ENCODE results near the gene LRRC59. TPM values are rescaled to one million over a fixed set of nuclear protein-coding genes. Genes with fewer than 3 reads are reported as not detected.

The LRRC59 gene
- polyA plus RNA-seq, 6 donors from 2014 or later: 15.4 to 29.2 (median 20.0) TPM

DNA sequence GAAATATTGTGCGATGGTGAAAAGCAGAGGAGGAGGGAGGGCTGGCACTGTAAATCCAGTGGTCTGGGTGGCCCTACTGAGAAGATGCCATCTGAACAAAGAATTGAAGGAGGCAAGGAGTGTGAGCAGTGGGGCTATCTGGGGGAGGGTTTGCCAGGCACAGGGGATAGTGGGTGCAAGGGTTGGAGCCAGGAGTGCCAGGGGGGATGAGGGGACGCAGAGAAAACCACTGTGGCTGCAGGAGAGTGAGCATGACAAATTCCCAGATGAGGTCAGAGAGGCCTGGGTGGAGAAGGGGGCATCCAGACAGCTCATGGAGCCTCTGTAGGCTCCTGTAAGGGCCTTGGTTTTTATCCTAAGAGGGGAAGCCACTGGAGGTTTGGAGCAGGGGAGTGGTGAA is 46.6 kb downstream of the LRRC59 start:
- Mint-ChIP-seq H3K4me1 (peaks cover 44 to 52% (median 49%) of the 10 kb centered on the region in 3 donors), H3K36me3 (no peaks in the 10 kb centered on the region), H3K9me3 (no peaks in the 10 kb centered on the region), H3K27ac (peak overlapping the region in 1 of 6 donors; percentile 89), H3K27me3 (no peaks in the 10 kb centered on the region), H3K4me3 (peak overlapping the region in 1 of 8 donors; percentile 22)
- ATAC-seq (ENCODE audit: low read depth in 2 of 2): no peak
- no peak for DNase-seq

DNA sequence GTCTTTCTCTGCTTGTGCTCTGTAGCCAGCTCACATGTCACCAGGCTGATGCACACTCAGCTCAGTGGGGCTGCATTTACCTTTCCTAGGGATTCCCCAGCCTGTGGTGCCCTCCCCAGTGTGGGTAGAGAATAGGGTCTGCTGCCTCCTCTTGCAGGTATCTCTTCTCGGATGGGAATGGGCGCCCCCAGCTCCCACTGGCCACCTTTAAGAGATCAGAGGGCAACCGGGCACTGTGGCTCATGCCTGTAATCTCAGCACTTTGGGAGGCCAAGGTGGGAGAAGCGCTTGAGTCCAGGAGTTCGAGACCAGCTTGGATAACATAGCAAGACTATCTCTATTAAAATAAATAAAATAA is 48.1 kb downstream of the LRRC59 start:
- H3K4me3 Mint-ChIP-seq: peak overlapping the region in 4 of 8 donors; percentile 9 to 80 (median 40)

GRCh38 chr17:50348522-50349242 is 48.6 kb downstream of the LRRC59 start:
- Mint-ChIP-seq H3K27ac (peak overlapping the region in 3 of 6 donors; percentile 33 to 77 (median 49)), H3K9me3 (no peaks in the 10 kb centered on the region), H3K4me3 (peak overlapping the region in 7 of 8 donors; percentile 9 to 95 (median 62)), H3K4me1 (peaks cover 51 to 63% (median 54%) of the 10 kb centered on the region in 3 donors), H3K36me3 (no peaks in the 10 kb centered on the region), H3K27me3 (no peaks in the 10 kb centered on the region)
- no peak for ATAC-seq (ENCODE audit: low read depth in 2 of 2)
- DNase-seq: no peak

More for the DNA sequence above, 48.1 kb downstream of the LRRC59 start:
- Mint-ChIP-seq H3K4me1 (peaks cover 51 to 63% (median 54%) of the 10 kb centered on the region in 3 donors), H3K9me3 (no peaks in the 10 kb centered on the region), H3K27me3 (no peaks in the 10 kb centered on the region), H3K36me3 (no peaks in the 10 kb centered on the region), H3K27ac (peak overlapping the region in 4 of 6 donors; percentile 33 to 77 (median 62))
- ATAC-seq (ENCODE audit: low read depth in 2 of 2) (no peak), DNase-seq (no peak)

DNA sequence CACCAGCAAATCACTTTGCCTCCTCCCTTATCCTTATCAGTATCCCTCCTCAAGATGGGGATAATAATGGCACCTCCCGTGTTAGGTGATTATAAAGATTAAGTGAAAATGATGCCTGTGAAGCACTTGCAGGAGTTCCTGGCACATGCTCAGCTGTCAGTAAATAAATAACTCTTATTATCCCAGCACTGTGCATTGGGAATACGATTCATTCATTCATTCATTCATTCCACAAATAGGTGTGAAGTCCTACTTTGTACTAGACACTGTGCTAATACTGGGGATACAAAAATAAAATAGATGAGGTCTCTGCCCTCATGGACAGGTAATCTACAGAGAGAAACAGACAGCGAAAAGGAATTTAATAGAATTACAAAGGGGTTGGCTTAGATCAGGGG is 49.4 kb downstream of the LRRC59 start:
- Mint-ChIP-seq H3K9me3 (no peaks in the 10 kb centered on the region), H3K4me1 (peaks cover 45 to 63% (median 54%) of the 10 kb centered on the region in 3 donors), H3K4me3 (peak overlapping the region; percentile 72 to 95 (median 82)), H3K27me3 (no peaks in the 10 kb centered on the region), H3K27ac (peak overlapping the region in 2 of 6 donors; percentile 74 to 80), H3K36me3 (no peaks in the 10 kb centered on the region)
- no peak for DNase-seq
- no peak for ATAC-seq (ENCODE audit: low read depth in 2 of 2)

DNA sequence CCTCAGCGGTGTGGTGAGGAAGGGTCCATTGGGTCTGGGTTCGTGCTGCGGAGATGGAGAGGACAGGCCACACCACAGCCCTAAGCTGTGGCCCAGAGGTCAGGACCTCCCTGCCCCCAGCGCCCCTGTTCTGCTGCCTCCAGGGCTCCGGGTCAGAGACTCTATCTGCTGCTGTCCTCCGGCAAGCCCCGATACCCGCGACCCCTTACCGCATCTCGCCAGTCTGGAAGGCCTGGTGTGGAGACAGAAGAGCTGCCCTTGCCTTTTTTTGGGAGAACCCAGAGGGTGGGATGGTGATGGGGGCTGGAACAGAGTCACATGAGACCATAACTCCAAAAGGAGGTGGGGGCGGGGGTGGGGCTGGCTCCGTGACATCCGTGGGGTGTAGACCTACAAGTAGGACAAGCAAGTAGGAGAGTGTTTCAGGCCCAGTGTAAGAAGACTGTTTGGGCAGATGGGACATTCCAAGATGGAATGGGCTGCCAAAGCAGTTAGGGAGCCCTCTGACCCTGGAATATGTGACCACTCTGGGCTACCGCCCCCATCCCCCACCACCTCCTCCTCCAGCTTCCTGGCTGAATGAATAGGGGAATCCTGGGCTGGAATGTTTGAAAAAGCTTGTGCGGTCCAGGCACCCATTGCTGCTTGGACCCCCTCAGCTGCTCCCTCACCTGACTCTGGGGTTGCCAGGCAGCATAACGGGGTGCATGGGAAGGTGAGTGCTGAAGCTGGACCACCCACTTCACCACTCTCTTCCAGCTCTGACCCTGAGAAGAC is 50.0 kb downstream of the LRRC59 start:
- H3K9me3 Mint-ChIP-seq: no peaks in the 10 kb centered on the region
- peaks cover 43 to 60% (median 50%) of the 10 kb centered on the region in 3 donors for H3K4me1 Mint-ChIP-seq
- ATAC-seq (ENCODE audit: low read depth in 2 of 2) (no peak), DNase-seq (no peak)
- H3K27me3 Mint-ChIP-seq: no peaks in the 10 kb centered on the region
- peak overlapping the region in 4 of 6 donors; percentile 47 to 81 (median 72) for H3K27ac Mint-ChIP-seq
- H3K36me3 Mint-ChIP-seq: no peaks in the 10 kb centered on the region
- H3K4me3 Mint-ChIP-seq: peak overlapping the region; percentile 80 to 95 (median 89)

DNA sequence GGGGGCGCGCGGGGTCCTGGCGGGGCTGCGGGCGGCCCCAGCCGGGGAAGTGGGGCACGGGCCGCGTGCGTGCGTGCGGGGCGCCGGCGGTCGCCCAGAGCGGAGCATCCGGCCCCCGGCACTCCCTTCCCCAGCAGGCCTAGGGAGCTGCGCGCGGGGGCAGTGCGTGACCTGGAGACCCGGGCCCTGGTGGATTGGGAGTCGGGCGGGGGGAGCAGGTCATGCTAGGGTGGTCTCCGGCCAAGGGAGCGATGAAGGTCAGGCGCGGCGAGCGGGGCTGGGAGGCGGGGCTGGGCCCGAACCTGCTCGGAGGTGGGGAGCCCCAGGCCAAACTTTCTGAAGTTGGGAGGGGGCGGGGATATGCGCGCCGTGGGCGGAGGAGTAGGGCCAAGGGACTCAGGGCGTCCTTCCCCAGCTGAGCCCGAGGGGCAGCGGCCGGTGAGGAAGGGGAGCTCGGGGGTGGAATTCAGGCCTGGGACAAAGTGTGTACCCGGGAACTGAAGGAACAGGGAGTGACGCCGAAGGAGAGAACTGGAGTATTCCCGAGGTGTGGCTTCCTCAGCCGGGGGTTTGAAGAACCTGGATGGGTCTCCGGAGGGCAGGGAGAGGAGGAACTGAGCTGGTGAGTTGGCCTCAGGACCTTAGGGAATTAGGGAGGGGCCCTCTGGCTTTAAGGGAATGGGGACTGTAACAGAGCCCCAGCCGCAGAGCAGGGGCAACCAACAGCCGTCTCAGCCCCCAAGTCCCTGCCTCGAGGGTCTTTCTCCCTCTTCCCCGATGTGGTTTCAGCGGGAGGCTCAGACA is 50.8 kb downstream of the LRRC59 start:
- peaks cover 37 to 54% (median 44%) of the 10 kb centered on the region in 3 donors for H3K4me1 Mint-ChIP-seq
- H3K27me3 Mint-ChIP-seq: no peaks in the 10 kb centered on the region
- peak overlapping the region; percentile 7 to 84 (median 72) for H3K27ac Mint-ChIP-seq
- no peaks in the 10 kb centered on the region for H3K9me3 Mint-ChIP-seq
- H3K4me3 Mint-ChIP-seq: peak overlapping the region; percentile 80 to 95 (median 90)
- DNase-seq: no peak
- peak; percentile 63 to 66 for ATAC-seq (ENCODE audit: low read depth in 2 of 2)
- H3K36me3 Mint-ChIP-seq: no peaks in the 10 kb centered on the region

- H3K9me3 Mint-ChIP-seq: no peaks in the 10 kb centered on the region
- peak within 1 kb of the TSS; percentile 49 to 95 (median 87) for H3K27ac Mint-ChIP-seq
- no peaks in the 10 kb centered on the region for H3K36me3 Mint-ChIP-seq
- peaks cover 30 to 48% (median 38%) of the 10 kb centered on the region in 3 donors for H3K4me1 Mint-ChIP-seq
- DNase-seq (peak; percentile 92), ATAC-seq (ENCODE audit: low read depth in 2 of 2) (peak; percentile 91 to 92)
- H3K4me3 Mint-ChIP-seq: peak within 1 kb of the TSS; percentile 80 to 97 (median 91)
- no peaks in the 10 kb centered on the region for H3K27me3 Mint-ChIP-seq
These were observed 51.7 kb downstream of the LRRC59 start, which contains the start of gene XYLT2 for GRCh38 chr17:50345432-50346312. XYLT2 (plus strand) TSS chr17:50346126; CDS start chr17:50346141, 15 bp downstream.

DNA sequence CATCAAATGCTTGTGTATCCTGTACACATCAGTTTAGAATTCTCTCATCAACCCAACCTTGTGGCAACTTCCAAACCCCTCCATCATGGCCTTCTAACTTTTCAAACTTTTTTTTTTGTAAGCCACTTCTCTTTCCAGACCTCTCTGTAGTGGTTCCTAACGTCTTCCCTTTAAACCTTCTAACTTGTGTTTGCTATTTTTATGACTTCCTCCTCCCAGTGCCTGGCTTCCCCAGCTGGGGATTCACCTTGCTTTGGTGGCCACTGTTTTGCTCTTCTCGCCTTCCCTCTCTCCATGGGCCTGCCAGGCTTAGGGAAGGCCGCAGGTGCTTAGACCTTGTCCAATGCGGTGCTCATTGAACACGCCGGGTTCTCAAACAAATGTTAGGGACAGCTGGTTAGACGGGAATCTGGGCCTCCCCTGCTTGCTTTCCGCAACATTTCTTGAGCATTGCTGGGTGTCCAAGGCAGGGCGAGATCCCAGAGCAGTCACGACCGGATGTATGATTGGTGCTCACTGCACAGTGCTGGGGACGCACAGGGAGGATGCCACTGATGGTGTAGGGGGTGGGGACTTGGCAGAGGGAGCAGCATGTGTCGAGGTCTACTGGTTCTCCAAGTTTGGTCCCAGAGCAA is 52.5 kb downstream of the LRRC59 start:
- DNase-seq: no peak

DNA sequence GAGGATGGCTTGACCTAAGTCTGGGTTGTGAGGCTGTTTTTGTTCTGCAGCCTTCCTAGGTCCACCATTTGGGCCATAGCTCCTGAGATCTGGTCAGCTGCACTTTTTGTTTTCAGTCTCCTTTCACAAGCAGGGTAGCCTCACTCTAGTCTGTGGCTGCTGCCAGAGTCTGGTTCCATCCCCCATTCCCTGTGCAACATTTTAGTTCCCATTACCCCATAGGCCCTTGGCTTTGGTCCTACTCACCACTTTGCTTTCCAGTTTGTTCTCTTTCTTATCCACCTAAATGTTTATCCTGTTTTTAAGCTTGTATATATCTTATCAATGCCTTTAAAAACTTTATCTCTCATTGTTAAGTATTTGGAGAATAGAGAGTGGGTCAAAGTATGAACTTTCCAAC is 57.9 kb downstream of the LRRC59 start:
- H3K4me1 Mint-ChIP-seq: no peaks in the 10 kb centered on the region
- H3K27ac Mint-ChIP-seq: peak overlapping the region in 1 of 6 donors; percentile 49
- H3K36me3 Mint-ChIP-seq: peaks cover 0 to 20% of the 10 kb centered on the region in 2 donors
- H3K4me3 Mint-ChIP-seq: no peak overlapping the region
- DNase-seq (no peak), ATAC-seq (ENCODE audit: low read depth in 2 of 2) (no peak)
- H3K27me3 Mint-ChIP-seq: peaks cover 0 to 16% (median 4%) of the 10 kb centered on the region in 3 donors
- peaks cover 4 to 17% (median 13%) of the 10 kb centered on the region in 7 donors for H3K9me3 Mint-ChIP-seq

More for the DNA sequence above, 52.5 kb downstream of the LRRC59 start:
- no peak for ATAC-seq (ENCODE audit: low read depth in 2 of 2)
- H3K27me3 Mint-ChIP-seq: peaks cover 0 to 8% (median 0%) of the 10 kb centered on the region in 3 donors
- peaks cover 0 to under 1% of the 10 kb centered on the region in 2 donors for H3K36me3 Mint-ChIP-seq
- peak overlapping the region in 4 of 6 donors; percentile 16 to 84 (median 56) for H3K27ac Mint-ChIP-seq
- H3K4me3 Mint-ChIP-seq: peak overlapping the region; percentile 79 to 91 (median 83)
- H3K9me3 Mint-ChIP-seq: no peaks in the 10 kb centered on the region
- H3K4me1 Mint-ChIP-seq: peaks cover 27 to 45% (median 35%) of the 10 kb centered on the region in 3 donors

DNA sequence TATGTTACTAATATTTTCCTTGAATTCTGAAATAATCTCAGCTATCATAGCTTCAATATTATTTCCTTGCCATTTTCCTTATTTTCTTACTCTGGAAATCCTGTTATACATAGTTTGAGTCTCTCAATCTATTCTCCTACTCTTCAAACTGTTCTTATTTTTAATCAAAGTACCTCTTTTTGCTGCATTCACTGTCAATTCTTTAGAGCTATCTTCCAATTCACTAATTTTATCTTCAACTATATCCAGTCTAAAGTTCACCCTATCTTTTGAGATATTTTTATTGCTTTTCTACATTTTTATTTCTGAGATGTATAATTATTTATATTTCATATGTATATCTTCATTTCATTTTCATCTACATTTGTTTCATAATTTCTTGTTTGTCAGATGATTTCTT is 58.7 kb downstream of the LRRC59 start:
- Mint-ChIP-seq H3K9me3 (peaks cover 4 to 17% (median 13%) of the 10 kb centered on the region in 7 donors), H3K27ac (no peak overlapping the region), H3K4me3 (no peak overlapping the region), H3K36me3 (peaks cover 0 to 20% of the 10 kb centered on the region in 2 donors), H3K4me1 (peaks cover 0 to 3% (median 2%) of the 10 kb centered on the region in 3 donors), H3K27me3 (peaks cover 4 to 20% (median 5%) of the 10 kb centered on the region in 3 donors)
- ATAC-seq (ENCODE audit: low read depth in 2 of 2): no peak
- DNase-seq: no peak

DNA sequence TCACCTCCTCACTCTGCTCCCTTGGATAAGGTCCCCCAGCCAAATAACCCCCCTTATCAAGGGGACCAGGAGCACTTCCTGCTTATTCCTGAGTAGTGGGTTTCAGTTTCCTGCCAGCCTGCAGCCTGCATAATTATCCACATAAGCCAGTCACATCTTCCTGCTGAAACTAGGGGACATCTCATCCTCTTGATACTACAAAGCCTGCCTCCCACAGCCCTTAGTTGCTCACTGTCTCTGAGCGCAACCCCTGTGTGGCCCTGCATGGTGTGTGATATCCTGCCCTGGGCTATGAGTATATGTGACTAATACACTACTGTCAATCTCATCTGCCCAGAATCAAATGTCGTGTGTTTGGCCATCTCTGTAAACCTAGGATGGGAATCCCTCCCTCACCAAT is 59.4 kb downstream of the LRRC59 start:
- Mint-ChIP-seq H3K27me3 (peaks cover 4 to 26% (median 11%) of the 10 kb centered on the region in 3 donors), H3K36me3 (peaks cover 0 to 20% of the 10 kb centered on the region in 2 donors), H3K27ac (no peak overlapping the region), H3K4me1 (peaks cover 0 to 5% (median 4%) of the 10 kb centered on the region in 3 donors), H3K4me3 (peak overlapping the region in 1 of 8 donors; percentile 17), H3K9me3 (peaks cover 4 to 17% (median 13%) of the 10 kb centered on the region in 7 donors)
- ATAC-seq (ENCODE audit: low read depth in 2 of 2): no peak
- DNase-seq: no peak

Measured in naive B cell (primary cell).